Testis (tissue), 3 donors: ENCODE measurements around the gene SIRT2. TPM values are rescaled to one million over a fixed set of nuclear protein-coding genes. Genes with fewer than 3 reads are reported as not detected.
A peak's percentile ranks its signal among the peaks of the same experiment; 100 is the strongest.
"Not testable (repeated sequence)": the region's sequence is repeated elsewhere in the genome, so short reads cannot be mapped to it uniquely, and the experiment has no call there.

Experiments
- DNase-seq: peaks from one replicate; pipeline ENCODE4 v3.0.0-alpha.2; 2019
- H3K27ac ChIP-seq, 2 donors: fragments of 200-600 bp; sonication (generic); one replicate each; pipeline ENCODE4 v1.5.1; 2019
- H3K27me3 ChIP-seq: fragments of 200-600 bp; sonication (generic); one replicate; pipeline ENCODE4 v1.5.1; 2019
- H3K36me3 ChIP-seq: fragments of 200-600 bp; sonication (generic); one replicate; pipeline ENCODE4 v1.5.1; 2017; ENCODE audit warnings: low read depth; ENCODE audit errors: missing control alignments
- H3K4me1 ChIP-seq: fragments of 200-600 bp; sonication (generic); one replicate; pipeline ENCODE4 v1.5.1; 2019
- H3K4me3 ChIP-seq, 2 donors: fragments of 200-600 bp; sonication (generic); one replicate each; pipeline ENCODE4 v1.5.1; 2017 to 2019
- H3K9me3 ChIP-seq: fragments of 200-600 bp; sonication (generic); one replicate; pipeline ENCODE4 v1.5.1; 2017
- POLR2A ChIP-seq: fragments of 450-650 bp; IDR thresholded peaks from one replicate; pipeline ENCODE4 v1.6.1; 2017; ENCODE audit warnings: antibody characterized with exemption, mild to moderate bottlenecking, moderate library complexity
- WGBS, 2 donors: methylation state at CpG; one replicate each; pipeline ENCODE4 v1.1.5; 2018; 5-methylcytosine and 5-hydroxymethylcytosine counted together
- intact Hi-C: fragments of 100-400 bp; cut with DNase I; formaldehyde crosslinking; loops from one replicate; pipeline ENCODE4 v1.15.1; 2023; ENCODE audit warnings: low total_unique reads
- polyA plus RNA-seq: library from polyadenylated mRNA; stranded (reverse); fragments of 350-450 nt; fragmentation: Illumina TruSeq; extraction: RNeasy Lipid Tissue Mini Kit (QIAGEN cat#74804); gene quantifications from one replicate; pipeline ENCODE4 v1.2.3, GENCODE V29; 2014; ENCODE audit warnings: low read depth, low replicate concordance; ENCODE audit not compliant: insufficient read depth
- total RNA-seq, 2 donors: library from RNA; depleted of rRNA; stranded (reverse); fragments of >200 nt; gene quantifications; one replicate each; pipeline ENCODE4 v1.2.3, GENCODE V29; 2016
- TF ChIP-seq, protein P1 (sequence below), 3 experiments: fragments of 450-650 bp in 2 of 3; fragments of 200-600 bp in 1 of 3; sonication (generic) in 1 of 3; IDR thresholded peaks; one replicate each; pipeline ENCODE4 v1.5.1; 2016 to 2019; ENCODE audit warnings: antibody characterized with exemption in 3 of 3, mild to moderate bottlenecking in 2 of 3, moderate library complexity in 1 of 3

Gene SIRT2
- total and polyA plus RNA-seq, 3 donors from 2014 or later, result 89.1 to 107 (median 95.3) TPM

- TF ChIP-seq, protein P1, sequence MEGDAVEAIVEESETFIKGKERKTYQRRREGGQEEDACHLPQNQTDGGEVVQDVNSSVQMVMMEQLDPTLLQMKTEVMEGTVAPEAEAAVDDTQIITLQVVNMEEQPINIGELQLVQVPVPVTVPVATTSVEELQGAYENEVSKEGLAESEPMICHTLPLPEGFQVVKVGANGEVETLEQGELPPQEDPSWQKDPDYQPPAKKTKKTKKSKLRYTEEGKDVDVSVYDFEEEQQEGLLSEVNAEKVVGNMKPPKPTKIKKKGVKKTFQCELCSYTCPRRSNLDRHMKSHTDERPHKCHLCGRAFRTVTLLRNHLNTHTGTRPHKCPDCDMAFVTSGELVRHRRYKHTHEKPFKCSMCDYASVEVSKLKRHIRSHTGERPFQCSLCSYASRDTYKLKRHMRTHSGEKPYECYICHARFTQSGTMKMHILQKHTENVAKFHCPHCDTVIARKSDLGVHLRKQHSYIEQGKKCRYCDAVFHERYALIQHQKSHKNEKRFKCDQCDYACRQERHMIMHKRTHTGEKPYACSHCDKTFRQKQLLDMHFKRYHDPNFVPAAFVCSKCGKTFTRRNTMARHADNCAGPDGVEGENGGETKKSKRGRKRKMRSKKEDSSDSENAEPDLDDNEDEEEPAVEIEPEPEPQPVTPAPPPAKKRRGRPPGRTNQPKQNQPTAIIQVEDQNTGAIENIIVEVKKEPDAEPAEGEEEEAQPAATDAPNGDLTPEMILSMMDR (IDR thresholded peaks at IDR 0.05), result no peak
- no peak for TF ChIP-seq POLR2A
- Histone ChIP-seq H3K4me1 (peaks cover 20% of the 10 kb centered on the region), H3K36me3 (no peaks in the 10 kb centered on the region), H3K27ac (peak overlapping the region; percentile 51 to 61), H3K9me3 (no peaks in the 10 kb centered on the region), H3K27me3 (no peaks in the 10 kb centered on the region), H3K4me3 (no peak overlapping the region)
- DNase-seq, result peak; percentile 65
- WGBS, 2 donors, result 71 to 75% methylated on average over 6 of the region's 6 CpGs
- intact Hi-C loops, result no loop called here
Observed at GRCh38 chr19:38891771-38892170, 7.6 kb downstream of the SIRT2 start.

DNA sequence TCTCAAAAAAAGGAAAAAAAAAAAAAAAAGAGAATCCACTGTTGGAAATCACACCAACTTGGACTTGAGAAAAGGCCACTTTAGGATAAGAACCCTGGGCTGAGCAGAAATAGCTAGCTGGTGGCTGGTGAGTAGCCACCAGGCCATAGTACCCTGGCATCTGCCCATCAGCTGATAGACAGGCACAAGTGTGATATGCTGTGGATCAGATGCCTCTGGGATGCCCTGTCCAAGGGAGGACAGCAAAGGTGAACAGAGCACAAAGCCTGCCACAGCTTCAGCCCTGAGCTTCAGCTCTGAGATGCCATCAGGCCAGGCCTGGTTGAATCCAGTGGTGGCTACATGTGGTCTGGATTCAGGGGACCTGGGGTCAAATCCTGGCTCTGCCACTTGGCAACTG lies 8.7 kb downstream of the SIRT2 start:
- Histone ChIP-seq H3K9me3 (no peaks in the 10 kb centered on the region), H3K27ac (no peak overlapping the region), H3K27me3 (no peaks in the 10 kb centered on the region), H3K4me3 (no peak overlapping the region), H3K36me3 (no peaks in the 10 kb centered on the region), H3K4me1 (peaks cover 28% of the 10 kb centered on the region)
- intact Hi-C loops, result no loop called here
- TF ChIP-seq, protein P1 (IDR thresholded peaks at IDR 0.05), result no peak
- no peak for TF ChIP-seq POLR2A
- no peak for DNase-seq

DNA sequence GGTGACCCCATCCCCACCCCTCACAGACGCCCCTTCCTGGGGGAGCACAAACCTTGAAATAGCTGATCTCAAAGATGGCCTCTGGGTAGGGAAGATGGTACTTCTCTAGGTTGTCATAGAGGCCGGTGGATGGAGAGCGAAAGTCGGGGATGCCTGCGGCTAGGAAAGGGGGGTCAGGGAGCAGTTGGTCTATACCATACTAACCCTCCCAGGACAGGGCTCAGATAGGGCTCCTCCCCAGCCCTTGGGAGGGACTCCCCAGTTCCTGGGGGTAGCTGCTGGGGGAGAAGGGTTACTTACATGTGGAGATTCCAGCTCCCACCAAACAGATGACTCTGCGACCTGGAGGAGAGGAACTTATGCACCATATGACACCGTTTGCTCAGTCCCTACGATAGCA lies 9.6 kb downstream of the SIRT2 start:
- WGBS, 2 donors, result 92 to 100% methylated on average over 3 to 8 of the region's 8 CpGs

GRCh38 chr19:38888876-38889275 lies 10.5 kb downstream of the SIRT2 start:
- peaks cover 25% of the 10 kb centered on the region for H3K4me1 ChIP-seq
- intact Hi-C loops, result no loop called here
- H3K4me3 ChIP-seq, result no peak overlapping the region
- 93 to 94% methylated on average over 15 to 17 of the region's 17 CpGs for WGBS, 2 donors
- no peaks in the 10 kb centered on the region for H3K27me3 ChIP-seq
- no peak for TF ChIP-seq POLR2A
- TF ChIP-seq, protein P1 (IDR thresholded peaks at IDR 0.05), result no peak
- H3K27ac ChIP-seq, result no peak overlapping the region
- no peaks in the 10 kb centered on the region for H3K36me3 ChIP-seq
- no peak for DNase-seq
- H3K9me3 ChIP-seq, result no peaks in the 10 kb centered on the region

More for the DNA sequence above, 9.6 kb downstream of the SIRT2 start:
- DNase-seq, result no peak
- no peaks in the 10 kb centered on the region for H3K9me3 ChIP-seq
- intact Hi-C loops, result no loop called here
- H3K27me3 ChIP-seq, result no peaks in the 10 kb centered on the region
- H3K27ac ChIP-seq, result no peak overlapping the region
- no peaks in the 10 kb centered on the region for H3K36me3 ChIP-seq
- no peak overlapping the region for H3K4me3 ChIP-seq
- H3K4me1 ChIP-seq, result peaks cover 30% of the 10 kb centered on the region
- TF ChIP-seq, protein P1 (IDR thresholded peaks at IDR 0.05), result no peak
- TF ChIP-seq POLR2A, result no peak

GRCh38 chr19:38884691-38885090 lies 14.7 kb downstream of the SIRT2 start:
- H3K4me1 ChIP-seq, result peaks cover 11% of the 10 kb centered on the region
- WGBS, 2 donors, result 96 to 97% methylated on average over 3 of the region's 3 CpGs
- H3K4me3 ChIP-seq, H3K9me3 ChIP-seq, H3K27me3 ChIP-seq, intact Hi-C loops, H3K36me3 ChIP-seq, DNase-seq: not testable (repeated sequence)
- H3K27ac ChIP-seq, result peak overlapping the region; percentile 48 to 68
